Measurements from ENCODE around the gene HMGXB4. TPM values are rescaled to one million over a fixed set of nuclear protein-coding genes. Genes with fewer than 3 reads are reported as not detected.

The HMGXB4 gene
- total RNA-seq, 1 experiment from 2014 or later = 10.2 TPM

DNA sequence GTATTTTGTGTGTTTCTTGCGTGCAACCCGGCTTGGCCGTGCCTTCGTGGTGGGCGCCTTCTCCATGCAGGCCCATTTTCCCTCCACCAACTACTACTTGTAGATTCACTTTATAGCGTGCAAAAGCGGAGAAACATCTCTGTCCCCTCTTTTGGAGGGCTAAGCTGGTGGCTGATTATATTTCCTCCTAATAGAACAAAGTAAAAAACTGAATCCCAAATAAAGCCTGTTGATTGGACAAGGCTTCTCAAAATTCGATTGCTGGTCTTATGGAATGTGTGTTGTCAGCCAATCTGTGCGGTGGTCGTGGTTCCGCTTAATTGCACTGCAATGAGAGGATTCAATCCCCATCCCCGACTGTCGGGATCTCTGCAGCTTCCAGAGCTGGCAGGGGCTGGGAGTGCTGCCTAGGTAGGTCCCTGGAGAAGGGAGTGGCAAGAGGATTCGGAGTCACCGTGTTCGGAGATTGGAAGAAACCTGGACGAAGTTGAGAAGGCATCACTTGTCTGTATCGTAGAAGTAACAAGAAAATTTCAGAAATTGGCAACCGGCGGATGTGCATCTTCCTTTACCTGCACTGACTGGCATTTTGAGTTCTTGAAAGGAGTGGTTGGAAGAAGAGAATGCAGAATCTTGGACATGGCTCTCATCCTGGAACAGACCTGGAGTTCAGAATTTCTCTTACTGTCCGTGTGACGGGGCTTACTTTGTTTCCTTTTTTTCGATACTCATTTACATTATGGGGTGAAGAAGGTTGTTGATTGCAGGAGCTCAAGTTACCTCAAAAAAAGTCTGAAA, 1.1 kb downstream of the HMGXB4 start:
- no peak for DNase-seq (ENCODE audit: low spot score)

DNA sequence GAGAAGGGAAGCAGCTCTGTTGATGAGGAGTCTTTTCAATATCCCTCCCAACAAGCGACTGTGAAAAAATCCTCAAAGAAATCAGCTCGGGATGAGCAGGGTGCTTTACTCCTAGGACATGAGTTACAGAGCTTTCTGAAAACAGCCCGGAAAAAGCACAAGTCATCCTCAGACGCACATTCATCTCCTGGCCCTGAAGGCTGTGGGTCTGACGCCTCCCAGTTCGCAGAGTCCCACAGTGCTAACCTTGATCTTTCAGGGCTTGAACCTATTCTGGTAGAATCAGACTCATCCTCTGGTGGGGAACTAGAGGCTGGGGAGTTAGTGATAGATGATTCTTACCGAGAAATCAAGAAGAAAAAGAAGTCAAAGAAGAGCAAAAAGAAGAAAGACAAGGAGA, 7.7 kb downstream of the HMGXB4 start:
- no peak for DNase-seq (ENCODE audit: low spot score)

GRCh38 chr22:35266277-35266676, 9.0 kb downstream of the HMGXB4 start:
- DNase-seq (ENCODE audit: low spot score) = no peak

DNA sequence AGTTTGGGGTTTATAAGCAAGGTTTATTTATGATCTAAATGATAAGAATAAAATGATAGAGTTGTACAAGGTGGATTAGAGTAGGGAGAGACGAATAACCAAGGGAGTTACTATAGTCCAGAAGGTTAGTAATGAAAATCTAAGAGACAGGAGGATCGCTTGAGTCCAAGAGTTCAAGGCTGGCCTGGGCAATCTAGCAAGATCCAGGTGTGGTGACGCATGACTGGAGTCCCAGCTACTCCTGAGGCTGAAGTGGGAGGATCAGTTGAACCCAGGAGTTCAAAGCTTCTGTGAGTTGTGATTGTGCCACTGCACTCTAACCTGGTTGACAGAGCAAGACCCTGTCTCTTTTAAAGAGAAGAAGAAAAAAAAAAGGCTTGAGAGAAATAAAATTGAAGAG, 12.3 kb downstream of the HMGXB4 start:
- DNase-seq (ENCODE audit: low spot score) = no peak

GRCh38 chr22:35274154-35274871, 17.0 kb downstream of the HMGXB4 start:
- DNase-seq (ENCODE audit: low spot score) = no peak

DNA sequence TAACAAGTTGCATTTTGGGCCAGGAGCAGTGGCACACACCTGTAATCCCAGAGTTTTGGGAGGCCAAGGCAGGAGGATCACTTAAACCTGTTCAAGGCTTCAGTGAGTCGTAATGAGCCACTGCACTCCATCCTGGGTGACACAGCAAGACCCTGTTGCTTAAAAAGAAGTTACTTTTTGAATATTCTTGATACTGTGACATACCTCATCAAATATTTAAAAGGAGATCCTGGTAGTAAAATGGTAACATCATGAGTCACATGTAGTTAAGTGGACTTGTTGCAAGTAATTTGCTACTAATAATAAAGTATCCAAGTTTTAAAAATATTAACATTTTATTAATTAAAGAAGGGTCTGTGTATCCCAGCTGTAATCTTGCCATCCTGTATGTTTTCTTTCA, 18.3 kb downstream of the HMGXB4 start:
- DNase-seq (ENCODE audit: low spot score) = no peak

DNA sequence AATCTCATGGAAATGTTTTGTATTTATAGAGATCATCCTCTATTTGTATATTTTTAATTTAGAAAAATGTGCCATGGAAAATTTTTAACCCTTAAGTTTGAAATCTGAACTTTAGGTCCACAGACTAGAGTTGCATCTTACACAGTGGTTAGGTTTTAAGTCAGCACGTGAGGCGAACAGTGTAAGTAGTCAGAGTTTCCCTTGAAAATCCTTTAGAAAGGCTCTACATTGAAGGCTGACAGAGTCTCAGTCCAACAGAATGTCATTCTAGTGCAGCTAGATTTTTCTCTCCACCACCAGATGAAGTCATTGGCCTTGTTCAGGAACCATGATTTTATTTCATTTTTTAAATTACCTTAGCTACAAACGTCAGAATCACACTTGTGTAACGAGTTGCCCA, 18.7 kb downstream of the HMGXB4 start:
- DNase-seq (ENCODE audit: low spot score) = no peak

DNA sequence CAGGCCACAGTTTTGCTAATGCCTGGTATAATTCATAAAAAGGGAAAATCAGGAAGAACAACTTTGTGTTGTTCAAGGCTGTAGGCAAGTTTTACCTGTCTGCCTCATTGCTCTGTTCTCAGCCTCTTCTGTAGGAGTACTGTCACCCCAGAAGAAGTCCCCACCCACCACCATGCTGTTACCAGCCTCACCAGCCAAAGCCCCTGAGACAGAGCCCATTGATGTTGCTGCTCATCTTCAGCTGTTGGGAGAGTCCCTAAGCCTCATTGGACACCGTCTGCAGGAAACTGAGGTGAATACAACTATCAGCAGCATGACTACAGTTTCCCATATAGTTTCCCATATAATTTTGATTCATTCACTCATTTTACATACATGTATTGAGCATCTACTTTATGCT, 30.8 kb downstream of the HMGXB4 start:
- no peak for DNase-seq (ENCODE audit: low spot score)

GRCh38 chr22:35292786-35293185, 35.5 kb downstream of the HMGXB4 start:
- DNase-seq (ENCODE audit: low spot score) = no peak

DNA sequence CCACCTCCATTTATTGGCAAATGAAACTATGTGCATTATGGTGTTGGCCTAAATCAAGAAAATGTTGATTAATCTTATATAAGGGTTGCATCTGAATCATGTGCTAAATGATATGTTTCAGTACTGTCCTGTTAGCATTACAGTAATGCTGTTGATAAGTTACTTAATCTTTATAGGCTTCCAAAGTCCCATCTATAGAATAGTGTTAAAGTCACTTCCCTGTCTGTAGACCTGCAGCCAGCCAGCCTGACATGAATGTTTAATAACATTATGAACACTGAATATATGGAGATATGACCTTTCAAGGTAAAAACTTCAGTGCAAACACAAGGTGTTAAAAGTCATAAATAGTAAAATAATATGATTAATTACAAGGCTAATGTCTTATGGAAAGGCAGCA, 38.8 kb downstream of the HMGXB4 start:
- DNase-seq (ENCODE audit: low spot score) = no peak

DNA sequence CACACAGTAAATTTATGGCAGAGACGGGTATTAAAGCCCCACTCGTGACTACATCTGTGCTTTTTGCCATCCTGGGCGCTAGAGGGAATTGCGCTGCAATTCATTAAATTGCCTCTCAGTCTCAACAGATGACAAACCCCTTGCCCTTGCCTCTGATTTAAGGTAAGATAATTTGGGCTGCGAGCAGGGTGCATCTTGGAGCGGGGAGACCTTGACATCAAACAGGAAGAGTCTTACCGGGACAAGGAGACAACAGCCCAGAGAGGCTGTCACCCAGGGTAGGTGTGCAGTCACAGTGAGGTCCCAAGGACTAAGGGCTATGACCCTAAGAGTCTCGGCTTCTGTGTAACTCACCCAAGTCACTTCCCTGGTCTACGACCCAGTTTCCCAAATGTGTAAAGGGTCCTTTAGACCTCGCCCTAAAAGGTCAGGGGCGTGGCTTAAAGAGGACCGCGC, 42.0 kb downstream of the HMGXB4 start:
- no peak for DNase-seq (ENCODE audit: low spot score)

- DNase-seq (ENCODE audit: low spot score) = peak; percentile 91
These were observed 42.6 kb downstream of the HMGXB4 start, which contains the start of gene TOM1 for GRCh38 chr22:35299673-35300499. TOM1 (plus strand) TSS chr22:35299894; CDS start chr22:35299929, 35 bp downstream.

DNA sequence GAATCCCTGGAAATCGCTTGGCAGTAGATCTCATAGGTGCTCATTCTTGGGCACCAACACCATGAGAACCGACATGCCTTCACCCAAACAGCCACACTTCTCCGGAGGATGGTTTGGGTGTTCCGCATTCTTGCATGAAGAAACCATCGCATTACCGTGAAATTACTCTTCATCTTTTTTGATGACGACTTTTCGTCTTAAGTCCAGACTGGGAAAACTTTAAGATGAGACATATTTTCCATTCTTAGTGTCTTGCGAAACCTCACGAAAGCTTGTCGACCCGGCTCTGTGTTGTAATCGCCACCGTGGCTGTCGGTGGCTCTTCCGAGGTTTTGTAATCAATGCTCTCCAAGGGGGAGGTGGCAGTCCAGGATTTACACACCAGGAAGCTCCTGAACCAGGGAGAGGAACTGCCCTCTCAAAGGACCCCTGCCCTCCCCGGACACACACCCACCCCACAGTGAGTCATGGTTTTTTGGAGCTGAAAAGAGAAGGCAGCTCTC, 44.1 kb downstream of the HMGXB4 start:
- DNase-seq (ENCODE audit: low spot score) = peak; percentile 64

DNA sequence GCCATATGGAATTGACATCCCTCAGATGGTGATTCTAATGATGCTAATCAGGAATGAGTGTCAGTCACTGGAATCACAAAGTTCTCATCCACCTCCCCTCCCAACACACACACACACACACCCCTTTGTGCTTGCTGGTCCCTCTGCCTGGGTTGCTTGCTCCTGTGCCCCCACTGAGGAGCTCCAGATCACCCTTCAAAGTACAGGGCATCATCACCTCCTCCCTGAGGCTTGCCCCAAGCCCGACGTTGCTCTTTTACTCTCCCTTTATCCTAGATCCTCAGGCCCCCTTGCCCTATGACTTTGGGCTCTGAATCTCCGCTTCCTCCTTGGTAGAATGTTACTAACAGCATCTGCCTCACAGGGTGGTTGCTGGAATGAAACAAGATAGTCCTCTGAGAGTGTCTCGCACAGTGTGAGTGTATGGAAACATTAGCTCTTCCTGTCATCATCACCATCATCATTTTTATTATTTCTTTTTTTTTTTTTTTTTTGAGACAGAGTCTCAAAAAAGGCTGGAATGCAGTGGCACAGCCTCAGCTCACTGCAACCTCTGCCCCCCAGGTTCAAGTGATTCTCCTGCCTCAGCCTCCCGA, 45.8 kb downstream of the HMGXB4 start:
- no peak for DNase-seq (ENCODE audit: low spot score)

DNA sequence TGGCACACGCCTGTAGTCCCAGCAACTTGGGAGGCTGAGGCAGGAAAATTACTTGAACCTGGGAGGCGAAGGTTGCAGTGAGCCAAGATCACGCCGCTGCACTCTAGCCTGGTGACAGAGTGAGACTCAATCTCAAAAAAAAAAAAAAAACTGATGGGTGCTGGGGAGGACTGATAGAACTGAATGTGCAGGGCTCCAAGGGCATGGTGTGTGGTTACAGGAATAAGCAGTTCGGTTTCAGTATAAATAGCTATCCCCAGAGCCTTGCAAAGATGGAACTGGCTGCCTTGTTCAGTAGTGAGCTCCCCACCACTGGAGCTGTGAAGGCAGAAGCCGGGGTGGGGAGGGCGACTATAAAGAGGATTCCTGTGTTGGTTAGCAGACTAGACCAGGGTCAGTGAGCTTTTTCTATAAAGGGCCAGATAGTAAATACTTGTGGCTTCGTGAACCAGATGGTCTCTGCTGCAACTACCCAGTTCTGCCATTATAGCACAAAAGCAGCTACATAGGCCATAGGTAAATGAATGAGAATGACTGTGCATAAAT, 48.3 kb downstream of the HMGXB4 start:
- DNase-seq (ENCODE audit: low spot score) = no peak

- no peak for DNase-seq (ENCODE audit: low spot score)
These were observed 49.2 kb downstream of the HMGXB4 start for GRCh38 chr22:35306350-35306967.

DNA sequence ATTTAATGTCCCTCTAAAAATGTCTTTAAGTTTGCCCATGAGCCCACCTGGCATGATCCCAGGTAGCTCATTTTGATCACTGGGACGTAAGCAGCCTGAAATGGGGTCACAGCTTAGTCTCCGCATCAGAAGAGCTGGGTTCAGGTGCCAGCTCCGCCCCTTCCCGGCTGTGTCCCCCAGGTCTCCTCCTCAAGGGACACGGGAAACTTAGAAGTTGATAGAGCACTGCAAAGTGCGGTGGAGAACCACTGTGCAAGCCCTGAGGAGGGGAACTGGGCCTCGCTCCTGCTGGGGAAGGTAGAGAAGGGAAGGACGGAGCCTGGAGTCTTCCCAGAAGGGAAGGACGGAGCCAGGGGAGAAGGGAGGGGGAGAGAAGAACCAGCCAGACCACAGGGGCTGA, 50.1 kb downstream of the HMGXB4 start:
- no peak for DNase-seq (ENCODE audit: low spot score)

DNA sequence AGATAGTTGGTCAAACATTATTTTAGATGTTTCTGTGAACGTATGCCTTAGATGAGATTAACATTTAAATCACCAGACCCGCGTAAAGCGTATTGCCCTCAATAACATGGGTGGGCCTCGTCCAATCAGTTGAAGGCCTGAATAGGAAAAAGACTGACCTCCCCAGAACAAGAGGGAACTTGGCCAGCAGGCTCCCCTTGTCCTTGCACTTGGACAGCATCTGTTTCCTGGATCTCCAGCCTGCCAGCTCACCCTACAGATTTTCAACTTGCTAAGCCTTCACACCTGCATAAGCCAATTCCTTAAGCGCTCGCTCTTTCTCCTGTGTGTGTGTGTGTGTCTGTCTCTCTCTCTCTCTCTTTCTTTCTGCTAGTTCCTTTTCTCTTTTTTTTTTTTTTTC, 50.6 kb downstream of the HMGXB4 start:
- no peak for DNase-seq (ENCODE audit: low spot score)

- DNase-seq (ENCODE audit: low spot score) = no peak
These were observed 51.3 kb downstream of the HMGXB4 start for GRCh38 chr22:35308480-35309021.

Measured in H4 (cell line).